ENCODE results near the gene EFNA2. TPM values are rescaled to one million over a fixed set of nuclear protein-coding genes. Genes with fewer than 3 reads are reported as not detected.

The EFNA2 gene
- total RNA-seq, 4 donors from 2014 or later: not detected

- Histone ChIP-seq H3K27me3 (no peaks in the 10 kb centered on the region), H3K4me3 (peak overlapping the region; percentile 26 to 67 (median 40)), H3K36me3 (peaks cover 0 to 13% (median 0%) of the 10 kb centered on the region in 3 donors), H3K4me1 (peaks cover 5 to 74% (median 37%) of the 10 kb centered on the region in 4 donors), H3K27ac (peak overlapping the region; percentile 94 to 99 (median 96)), H3K9me3 (no peaks in the 10 kb centered on the region)
- DNase-seq (ENCODE audit: low spot score in 2 of 2): no peak
- TF ChIP-seq POLR2A (IDR thresholded peaks at IDR 0.05): no peak
- peak in 1 of 2 donors; percentile 33 for TF ChIP-seq EP300 (IDR thresholded peaks at IDR 0.05)
- 57 to 59% methylated on average over 29 to 31 of the region's 34 CpGs for WGBS, 2 donors
Measured at GRCh38 chr19:1238369-1239303, 47.0 kb upstream of the EFNA2 start.

- Histone ChIP-seq H3K36me3 (peaks cover 0 to 8% (median 0%) of the 10 kb centered on the region in 3 donors), H3K27me3 (no peaks in the 10 kb centered on the region), H3K4me3 (no peak overlapping the region), H3K4me1 (peaks cover 5 to 76% (median 43%) of the 10 kb centered on the region in 4 donors), H3K27ac (peak overlapping the region; percentile 94 to 99 (median 96)), H3K9me3 (no peaks in the 10 kb centered on the region)
- WGBS, 2 donors: 80 to 82% methylated on average over 11 of the region's 11 CpGs
- no peak for TF ChIP-seq POLR2A (IDR thresholded peaks at IDR 0.05)
- no peak for TF ChIP-seq EP300 (IDR thresholded peaks at IDR 0.05)
- TF ChIP-seq CTCF (IDR thresholded peaks at IDR 0.05): no peak
- no peak for DNase-seq (ENCODE audit: low spot score in 2 of 2)
Measured at GRCh38 chr19:1239420-1239795, 46.3 kb upstream of the EFNA2 start.

GRCh38 chr19:1239796-1240737 lies 45.6 kb upstream of the EFNA2 start:
- H3K36me3 ChIP-seq: peaks cover 0 to 3% (median 0%) of the 10 kb centered on the region in 3 donors
- no peaks in the 10 kb centered on the region for H3K27me3 ChIP-seq
- peak; percentile 79 to 80 for DNase-seq (ENCODE audit: low spot score in 2 of 2)
- no peaks in the 10 kb centered on the region for H3K9me3 ChIP-seq
- 8 to 17% methylated on average over 36 to 76 of the region's 84 CpGs for WGBS, 2 donors
- peak overlapping the region; percentile 95 to 99 (median 98) for H3K27ac ChIP-seq
- peaks cover 5 to 83% (median 49%) of the 10 kb centered on the region in 4 donors for H3K4me1 ChIP-seq
- peak in 1 of 2 donors; percentile 77 for TF ChIP-seq POLR2A (IDR thresholded peaks at IDR 0.05)
- TF ChIP-seq EP300 (IDR thresholded peaks at IDR 0.05): peak; percentile 24 to 82
- TF ChIP-seq CTCF (IDR thresholded peaks at IDR 0.05): peak; percentile 91 to 100 (median 99)
- H3K4me3 ChIP-seq: peak overlapping the region in 2 of 4 donors; percentile 34 to 94

- Histone ChIP-seq H3K36me3 (peaks cover 0 to 3% (median 0%) of the 10 kb centered on the region in 3 donors), H3K4me1 (peaks cover 5 to 91% (median 57%) of the 10 kb centered on the region in 4 donors), H3K27me3 (no peaks in the 10 kb centered on the region), H3K9me3 (no peaks in the 10 kb centered on the region), H3K27ac (peak overlapping the region; percentile 95 to 99 (median 98)), H3K4me3 (peak overlapping the region in 1 of 4 donors; percentile 94)
- TF ChIP-seq EP300 (IDR thresholded peaks at IDR 0.05) (no peak), POLR2A (IDR thresholded peaks at IDR 0.05) (no peak), CTCF (IDR thresholded peaks at IDR 0.05) (no peak)
- WGBS, 2 donors: 66 to 67% methylated on average over 9 to 15 of the region's 15 CpGs
- no peak for DNase-seq (ENCODE audit: low spot score in 2 of 2)
Measured at GRCh38 chr19:1240925-1241324, 44.7 kb upstream of the EFNA2 start.

GRCh38 chr19:1241417-1242095 lies 44.1 kb upstream of the EFNA2 start, which contains the start of gene ATP5F1D:
ATP5F1D (plus strand) TSS chr19:1241751; CDS start chr19:1241851, 100 bp downstream.
- Histone ChIP-seq H3K4me1 (peaks cover 5 to 91% (median 58%) of the 10 kb centered on the region in 4 donors), H3K4me3 (peak within 1 kb of the TSS; percentile 68 to 94 (median 84)), H3K27ac (peak within 1 kb of the TSS; percentile 95 to 99 (median 98)), H3K9me3 (no peaks in the 10 kb centered on the region), H3K36me3 (peaks cover 0 to 3% (median 0%) of the 10 kb centered on the region in 3 donors), H3K27me3 (no peaks in the 10 kb centered on the region)
- DNase-seq (ENCODE audit: low spot score in 2 of 2): peak; percentile 84 to 86
- TF ChIP-seq CTCF (IDR thresholded peaks at IDR 0.05) (peak in 1 of 5 experiments; percentile 44), POLR2A (IDR thresholded peaks at IDR 0.05) (peak in 1 of 2 donors; percentile 86), EP300 (IDR thresholded peaks at IDR 0.05) (peak; percentile 91 to 93)
- WGBS, 2 donors: 0 to 1% methylated on average over 50 to 62 of the region's 79 CpGs
